Measurements from ENCODE around the gene BOC.

GRCh38 chr3:113279686-113280085 lies 68.3 kb downstream of the BOC start:
- no peak for TF ChIP-seq CTCF (IDR thresholded peaks at IDR 0.05 in 8 of 11, conservative IDR thresholded peaks at IDR 0.05 in 3 of 11)
- no peak for TF ChIP-seq POLR2A (IDR thresholded peaks at IDR 0.05)
- TF ChIP-seq POLR2AphosphoS5 (IDR thresholded peaks at IDR 0.05) = no peak
